K562 (cell line): Measurements from ENCODE around the gene VEGFC. TPM values are rescaled to one million over a fixed set of nuclear protein-coding genes. Genes with fewer than 3 reads are reported as not detected.

Experiments used
- ATAC-seq: fragments of 200-7000 bp; cut with Tn5 transposase; 3 replicates; pipeline ENCODE4 v1.9.1; 2020; ENCODE audit warnings: moderate library complexity
- BruUV-seq: library from RNA; stranded (reverse); fragments of 400-500 nt; replicated peaks from 2 replicates; lab custom pipeline; 2021; lab: Mats Ljungman, UMichigan
- CTCF ChIA-PET: fragments of 300-600 bp; formaldehyde crosslinking; extraction: SDS; loops from one replicate; lab custom pipeline; 2021; ENCODE audit warnings: low intra/inter-chr PET ratio; lab: Yijun Ruan, JAX
- POLR2A ChIA-PET: fragments of 300-600, 350-650 bp; sonication (Branson Sonifier 250); formaldehyde crosslinking; extraction: SDS; loops from one replicate; lab custom pipeline; 2021; ENCODE audit warnings: antibody characterized with exemption, inconsistent platforms; lab: Yijun Ruan, JAX
- DNase-seq, 4 experiments: peaks; one replicate each; pipeline versions ENCODE4 v3.0.0 to v3.0.0-alpha.2; 2011 to 2018; ENCODE audit warnings: low spot score in 3 of 4, mixed read lengths in 3 of 4; ENCODE audit errors: extremely low read depth in 1 of 4
- FAIRE-seq: peaks from 2 replicates; lab custom pipeline; 2011; peaks lifted over from hg19 to GRCh38; lab: Jason Lieb, UNC
- H2AFZ ChIP-seq: 2 replicates; pipeline ENCODE4 v1.6.0; 2011; ENCODE audit warnings: low read depth, low read length, control low read depth, inconsistent platforms
- H3K27ac ChIP-seq: fragments of 200-600 bp; 3 replicates; pipeline ENCODE4 v1.8.0; 2011; ENCODE audit warnings: low read depth, mild to moderate bottlenecking, control low read depth, inconsistent platforms, low read length, moderate library complexity, mixed read lengths; ENCODE audit errors: extremely low read depth
- H3K27me3 ChIP-seq, 2 experiments: fragments of 300-600 bp in 1 of 2; 2 replicates in 1 of 2; 3 replicates in 1 of 2; pipeline versions ENCODE4 v1.6.0 to v1.8.0; 2011; ENCODE audit warnings: inconsistent platforms in 2 of 2, low read length in 2 of 2, mild to moderate bottlenecking in 1 of 2, mixed read lengths in 1 of 2, moderate library complexity in 1 of 2; ENCODE audit not compliant: control insufficient read depth in 2 of 2, insufficient read depth in 2 of 2
- H3K36me3 ChIP-seq: fragments of 300-600 bp; 3 replicates; pipeline ENCODE4 v1.8.0; 2011; ENCODE audit warnings: mild to moderate bottlenecking, low read length, inconsistent platforms; ENCODE audit not compliant: control insufficient read depth, insufficient read depth
- H3K4me1 ChIP-seq, 2 experiments: fragments of 200-600 bp in 1 of 2; replicated peaks in 1 of 2; 2 replicates in 1 of 2; 3 replicates in 1 of 2; pipeline versions ENCODE4 v1.5.1 to v1.8.0; 2011; ENCODE audit warnings: inconsistent platforms in 2 of 2, low read length in 2 of 2, mild to moderate bottlenecking in 1 of 2, mixed read lengths in 1 of 2, moderate library complexity in 1 of 2; ENCODE audit not compliant: control insufficient read depth in 2 of 2, insufficient read depth in 2 of 2
- H3K4me2 ChIP-seq: 2 replicates; pipeline ENCODE4 v1.6.1; 2011; ENCODE audit warnings: low read length, control low read depth, inconsistent platforms, mixed read lengths; ENCODE audit not compliant: insufficient read depth
- H3K4me3 ChIP-seq: fragments of 200-600 bp; sonication (generic), shearing (Covaris generic); 2 replicates; pipeline ENCODE4 v1.5.1; 2016; ENCODE audit warnings: control low read depth, inconsistent platforms
- H3K79me2 ChIP-seq: fragments of 200-600 bp; 3 replicates; pipeline ENCODE4 v1.8.0; 2011; ENCODE audit warnings: low read length, inconsistent platforms; ENCODE audit not compliant: control insufficient read depth, insufficient read depth
- H3K9ac ChIP-seq, 2 experiments: 2 replicates each; pipeline versions ENCODE4 v1.6.0 to v1.6.1; 2011; ENCODE audit warnings: low read depth in 2 of 2, low read length in 2 of 2, control low read depth in 1 of 2, inconsistent platforms in 1 of 2, mild to moderate bottlenecking in 1 of 2, mixed read lengths in 1 of 2; ENCODE audit not compliant: insufficient read depth in 1 of 2
- H3K9me1 ChIP-seq: one replicate; pipeline ENCODE4 v1.6.0; 2011; ENCODE audit warnings: inconsistent platforms, mild to moderate bottlenecking, low read length, moderate library complexity; ENCODE audit not compliant: control insufficient read depth, insufficient read depth
- H3K9me3 ChIP-seq: replicated peaks from 2 replicates; pipeline ENCODE4 v1.5.1; 2011; ENCODE audit warnings: low read depth, low read length, inconsistent platforms; ENCODE audit not compliant: control insufficient read depth, insufficient read depth
- H4K20me1 ChIP-seq: replicated peaks from 2 replicates; pipeline ENCODE4 v1.6.1; 2011; ENCODE audit warnings: low read length, inconsistent platforms, mixed read lengths; ENCODE audit not compliant: control insufficient read depth, insufficient read depth
- ARID1B ChIP-seq: fragments of 450-650 bp; IDR thresholded peaks from 2 replicates; pipeline ENCODE4 v1.6.1; 2016; ENCODE audit warnings: antibody characterized with exemption, mild to moderate bottlenecking, inconsistent platforms
- CBX1 ChIP-seq: sonication (generic); IDR thresholded peaks from 2 replicates; pipeline ENCODE4 v1.6.1; 2016; ENCODE audit warnings: antibody characterized with exemption, low read depth, mild to moderate bottlenecking
- ESRRA ChIP-seq: fragments of 450-650 bp; IDR thresholded peaks from 2 replicates; pipeline ENCODE4 v1.6.1; 2014; ENCODE audit warnings: low read depth, mild to moderate bottlenecking, moderate library complexity, borderline replicate concordance
- GABPA ChIP-seq: fragments of 200-800 bp; sonication (Bioruptor generic); conservative IDR thresholded peaks from 2 replicates; pipeline ENCODE4 v1.6.1; 2016; ENCODE audit warnings: low read depth, missing genetic modification characterization, missing compliant biosample characterization
- MED1 ChIP-seq: sonication (generic); formaldehyde crosslinking; IDR thresholded peaks from 2 replicates; pipeline ENCODE4 v1.8.1; 2023; ENCODE audit warnings: missing genetic modification reagents, borderline replicate concordance
- NR1H2 ChIP-seq: sonication (generic); formaldehyde crosslinking; IDR thresholded peaks from 2 replicates; pipeline ENCODE4 v1.4.0; 2020; ENCODE audit warnings: mild to moderate bottlenecking, missing genetic modification reagents
- POU5F1 ChIP-seq: fragments of 150-350 bp; IDR thresholded peaks from 2 replicates; pipeline ENCODE4 v1.6.1; 2014; ENCODE audit warnings: borderline replicate concordance, low read length, low read depth, mild to moderate bottlenecking; ENCODE audit not compliant: partially characterized antibody
- ZNF280A ChIP-seq: fragments of 450-650 bp; IDR thresholded peaks from 2 replicates; pipeline ENCODE4 v1.6.1; 2018; ENCODE audit warnings: mild to moderate bottlenecking, low read depth; ENCODE audit not compliant: partially characterized antibody
- ZNF583 ChIP-seq: fragments of 250-450 bp; sonication (Bioruptor Pico); IDR thresholded peaks from 2 replicates; pipeline ENCODE4 v1.4.0; 2020
- ZNF586 ChIP-seq: fragments of 450-650 bp; formaldehyde crosslinking; conservative IDR thresholded peaks from 2 replicates; pipeline ENCODE4 v1.4.0; 2020; ENCODE audit warnings: mild to moderate bottlenecking, moderate library complexity
- ZNF785 ChIP-seq: fragments of 250-450 bp; sonication (Bioruptor Pico); IDR thresholded peaks from 2 replicates; pipeline ENCODE4 v1.4.0; 2020; ENCODE audit warnings: mild to moderate bottlenecking
- WGBS: fragments of 100-300 bp; shearing (Covaris generic); methylation state at CpG from one replicate; pipeline ENCODE4 v1.1.6; 2016; ENCODE audit warnings: low coverage, mixed read lengths; ENCODE audit not compliant: insufficient coverage; ENCODE audit errors: missing lambda C conversion rate; 5-methylcytosine and 5-hydroxymethylcytosine counted together
- in situ Hi-C: fragments of 300-500 bp; cut with MboI; formaldehyde crosslinking; loops from 4 replicates; pipeline ENCODE4 v1.15.0; 2018; ENCODE audit warnings: inconsistent platforms, mixed read lengths
- intact Hi-C: fragments of 100-400 bp; cut with micrococcal nuclease; formaldehyde crosslinking; loops from 2 replicates; pipeline ENCODE4 v1.14.2; 2022
- polyA plus RNA-seq, 8 experiments: library from polyadenylated mRNA; depleted of rRNA in 4 of 8; stranded (reverse) in 5 of 8; unstranded in 3 of 8; fragments of >200 nt; fragmentation: Nextera tagmentation in 2 of 8; fragmentation: Illumina TruSeq in 1 of 8; extraction: Ambion mirVana in 2 of 8; extraction: Trizol in 1 of 8; gene quantifications; 2 replicates each; pipeline versions ENCODE4 v1.2.1 to v1.2.3, GENCODE V29; 2011 to 2014; ENCODE audit warnings: inconsistent platforms in 1 of 8, missing spikeins in 1 of 8
- total RNA-seq, 7 experiments: library from RNA; depleted of rRNA in 6 of 7; stranded (reverse); fragments of >200 nt in 6 of 7; fragmentation: Illumina TruSeq in 2 of 7; extraction: Trizol in 2 of 7; gene quantifications; 2 replicates each; pipeline versions ENCODE4 v1.2.1 to v1.2.3, GENCODE V29; 2011 to 2021; ENCODE audit warnings: low replicate concordance in 1 of 7
- TF ChIP-seq, protein P1 (sequence below): IDR thresholded peaks from 2 replicates; pipeline ENCODE4 v1.6.1; 2014; ENCODE audit warnings: antibody characterized with exemption
- TF ChIP-seq, protein P2 (sequence below): fragments of 450-650 bp; IDR thresholded peaks from 2 replicates; pipeline ENCODE4 v1.6.1; 2016; ENCODE audit warnings: missing biosample characterization, missing genetic modification characterization
- TF ChIP-seq, protein P3 (sequence below): fragments of 450-650 bp; formaldehyde crosslinking; conservative IDR thresholded peaks from 2 replicates; pipeline ENCODE4 v1.4.0; 2022; ENCODE audit warnings: mild to moderate bottlenecking, missing genetic modification characterization

Gene VEGFC
- total and polyA plus RNA-seq, 9 of the 15 experiments (the other 6 are each of a cell fraction or from before 2014, with no cell fraction given), result not detected

DNA sequence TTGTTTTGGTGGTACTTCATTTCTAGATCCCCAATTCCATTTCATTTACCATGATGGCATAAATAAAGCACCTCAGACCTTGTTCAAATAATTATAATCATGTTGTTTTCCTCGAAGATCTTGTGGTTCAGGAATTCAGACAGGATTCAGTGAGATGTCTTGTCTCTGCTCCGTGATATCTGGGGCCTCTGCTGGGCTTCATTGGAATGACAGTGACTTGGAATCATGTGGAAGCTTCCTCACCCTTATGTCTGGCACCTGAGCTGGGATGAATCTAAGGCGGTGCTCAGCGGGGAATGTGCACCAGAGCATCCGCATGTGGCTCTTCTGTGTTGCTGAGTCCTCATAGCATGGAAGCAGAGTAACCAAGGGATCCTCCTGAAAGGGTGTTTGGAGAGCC lies 132.2 kb downstream of the VEGFC start:
- FAIRE-seq, result no peak
- ATAC-seq, result no peak
- Histone ChIP-seq H3K27me3 (no peaks in the 10 kb centered on the region), H3K79me2 (no peaks in the 10 kb centered on the region), H3K4me1 (no peaks in the 10 kb centered on the region), H4K20me1 (no peaks in the 10 kb centered on the region), H3K9me1 (no peaks in the 10 kb centered on the region), H3K36me3 (no peaks in the 10 kb centered on the region), H3K9ac (no peak overlapping the region), H2AFZ (no peak overlapping the region), H3K27ac (no peak overlapping the region), H3K4me2 (no peak overlapping the region), H3K4me3 (no peak overlapping the region), H3K9me3 (no peaks in the 10 kb centered on the region)
- no peak for DNase-seq
- CTCF ChIA-PET, result no interaction called here
- 4% methylated on average over 5 of the region's 5 CpGs for WGBS
- in situ Hi-C loops (no loop called here), intact Hi-C loops (no loop called here)
- POLR2A ChIA-PET, result no interaction called here
- no TSS peak for BruUV-seq
- TF ChIP-seq, protein P1, sequence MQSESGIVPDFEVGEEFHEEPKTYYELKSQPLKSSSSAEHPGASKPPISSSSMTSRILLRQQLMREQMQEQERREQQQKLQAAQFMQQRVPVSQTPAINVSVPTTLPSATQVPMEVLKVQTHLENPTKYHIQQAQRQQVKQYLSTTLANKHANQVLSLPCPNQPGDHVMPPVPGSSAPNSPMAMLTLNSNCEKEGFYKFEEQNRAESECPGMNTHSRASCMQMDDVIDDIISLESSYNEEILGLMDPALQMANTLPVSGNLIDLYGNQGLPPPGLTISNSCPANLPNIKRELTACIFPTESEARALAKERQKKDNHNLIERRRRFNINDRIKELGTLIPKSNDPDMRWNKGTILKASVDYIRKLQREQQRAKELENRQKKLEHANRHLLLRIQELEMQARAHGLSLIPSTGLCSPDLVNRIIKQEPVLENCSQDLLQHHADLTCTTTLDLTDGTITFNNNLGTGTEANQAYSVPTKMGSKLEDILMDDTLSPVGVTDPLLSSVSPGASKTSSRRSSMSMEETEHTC, result no peak
- TF ChIP-seq ARID1B, result no peak
- TF ChIP-seq MED1 (CRISPR knock-in tag), result no peak
- no peak for TF ChIP-seq ZNF583 (CRISPR knock-in tag)
- TF ChIP-seq, protein P2, sequence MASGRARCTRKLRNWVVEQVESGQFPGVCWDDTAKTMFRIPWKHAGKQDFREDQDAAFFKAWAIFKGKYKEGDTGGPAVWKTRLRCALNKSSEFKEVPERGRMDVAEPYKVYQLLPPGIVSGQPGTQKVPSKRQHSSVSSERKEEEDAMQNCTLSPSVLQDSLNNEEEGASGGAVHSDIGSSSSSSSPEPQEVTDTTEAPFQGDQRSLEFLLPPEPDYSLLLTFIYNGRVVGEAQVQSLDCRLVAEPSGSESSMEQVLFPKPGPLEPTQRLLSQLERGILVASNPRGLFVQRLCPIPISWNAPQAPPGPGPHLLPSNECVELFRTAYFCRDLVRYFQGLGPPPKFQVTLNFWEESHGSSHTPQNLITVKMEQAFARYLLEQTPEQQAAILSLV (tag), result no peak
- TF ChIP-seq CBX1, result no peak
- TF ChIP-seq GABPA (tag), result no peak
- no peak for TF ChIP-seq POU5F1
- TF ChIP-seq NR1H2, result no peak
- TF ChIP-seq ZNF280A, result no peak
- TF ChIP-seq ESRRA, result no peak
- no peak for TF ChIP-seq ZNF586
- no peak for TF ChIP-seq ZNF785 (CRISPR knock-in tag)
- TF ChIP-seq, protein P3, sequence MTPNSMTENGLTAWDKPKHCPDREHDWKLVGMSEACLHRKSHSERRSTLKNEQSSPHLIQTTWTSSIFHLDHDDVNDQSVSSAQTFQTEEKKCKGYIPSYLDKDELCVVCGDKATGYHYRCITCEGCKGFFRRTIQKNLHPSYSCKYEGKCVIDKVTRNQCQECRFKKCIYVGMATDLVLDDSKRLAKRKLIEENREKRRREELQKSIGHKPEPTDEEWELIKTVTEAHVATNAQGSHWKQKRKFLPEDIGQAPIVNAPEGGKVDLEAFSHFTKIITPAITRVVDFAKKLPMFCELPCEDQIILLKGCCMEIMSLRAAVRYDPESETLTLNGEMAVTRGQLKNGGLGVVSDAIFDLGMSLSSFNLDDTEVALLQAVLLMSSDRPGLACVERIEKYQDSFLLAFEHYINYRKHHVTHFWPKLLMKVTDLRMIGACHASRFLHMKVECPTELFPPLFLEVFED (CRISPR knock-in tag), result no peak
